Measurements from ENCODE around the gene SETD2. TPM values are rescaled to one million over a fixed set of nuclear protein-coding genes. Genes with fewer than 3 reads are reported as not detected.
"Not testable (repeated sequence)": the region's sequence is repeated elsewhere in the genome, so short reads cannot be mapped to it uniquely, and the experiment has no call there.

SETD2 gene
- total RNA-seq, 2 donors from 2014 or later: 59.0 to 61.5 TPM

DNA sequence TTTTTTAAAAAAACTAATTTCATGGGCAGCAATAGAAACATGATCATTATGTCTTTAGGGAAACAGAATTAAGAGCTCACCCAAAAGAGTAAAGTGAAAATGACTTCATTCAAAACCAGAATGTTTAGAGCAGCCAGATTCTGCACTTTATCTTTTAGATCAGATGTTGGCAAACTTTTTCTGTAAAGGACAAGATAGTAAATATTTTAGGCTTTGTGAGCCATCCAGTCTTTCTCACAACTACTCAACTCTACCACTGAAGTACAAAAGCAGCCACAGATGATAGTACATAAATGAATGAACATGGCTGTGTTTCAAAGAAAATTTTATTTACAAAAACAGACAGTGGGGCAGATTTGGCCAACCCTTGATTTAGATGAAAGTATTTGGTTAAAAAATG is 84.5 kb downstream of the SETD2 start:
- H3K36me3 Mint-ChIP-seq (ENCODE audit: low read depth): peaks cover 67% of the 10 kb centered on the region
- Histone ChIP-seq H3K9ac (ENCODE audit: extremely low read depth, low read length, poor library complexity, severe bottlenecking) (no peak overlapping the region), H3K36me3 (ENCODE audit: control insufficient read depth, insufficient read depth, low read length) (peaks cover 80% of the 10 kb centered on the region), H3K27me3 (ENCODE audit: control insufficient read depth, insufficient read depth, low read length, poor library complexity, severe bottlenecking) (no peaks in the 10 kb centered on the region), H3K27ac (ENCODE audit: low read depth, low read length) (no peak overlapping the region), H3K4me1 (ENCODE audit: control insufficient read depth, insufficient read depth, low read length) (peaks cover 3% of the 10 kb centered on the region), H3K4me3 (ENCODE audit: low read length) (no peak overlapping the region), H3K9me3 (ENCODE audit: control insufficient read depth, low read length) (no peaks in the 10 kb centered on the region)
- TF ChIP-seq CTCF (conservative IDR thresholded peaks at IDR 0.05): no peak
- DNase-seq: no peak
- H3K27ac Mint-ChIP-seq: no peak overlapping the region
- peaks cover 11% of the 10 kb centered on the region for H3K4me1 Mint-ChIP-seq
- H3K4me3 Mint-ChIP-seq: no peak overlapping the region
- H3K27me3 Mint-ChIP-seq (ENCODE audit: insufficient read depth): no peaks in the 10 kb centered on the region
- H3K9me3 Mint-ChIP-seq: no peaks in the 10 kb centered on the region

- peaks cover 55% of the 10 kb centered on the region for H3K36me3 Mint-ChIP-seq (ENCODE audit: low read depth)
- no peaks in the 10 kb centered on the region for H3K9me3 Mint-ChIP-seq
- no peak overlapping the region for H3K27ac Mint-ChIP-seq
- Histone ChIP-seq H3K27ac (ENCODE audit: low read depth, low read length) (no peak overlapping the region), H3K4me1 (ENCODE audit: control insufficient read depth, insufficient read depth, low read length) (peaks cover 3% of the 10 kb centered on the region), H3K9me3 (ENCODE audit: control insufficient read depth, low read length) (no peaks in the 10 kb centered on the region), H3K4me3 (ENCODE audit: low read length) (no peak overlapping the region), H3K27me3 (ENCODE audit: control insufficient read depth, insufficient read depth, low read length, poor library complexity, severe bottlenecking) (no peaks in the 10 kb centered on the region), H3K36me3 (ENCODE audit: control insufficient read depth, insufficient read depth, low read length) (peaks cover 73% of the 10 kb centered on the region), H3K9ac (ENCODE audit: extremely low read depth, low read length, poor library complexity, severe bottlenecking) (no peak overlapping the region)
- no peak overlapping the region for H3K4me3 Mint-ChIP-seq
- WGBS, 2 experiments (ENCODE audit: insufficient coverage in 1 of 2, insufficient read length in 1 of 2): 96 to 100% methylated on average over 2 of the region's 2 CpGs
- peaks cover 11% of the 10 kb centered on the region for H3K4me1 Mint-ChIP-seq
- DNase-seq: no peak
- no peaks in the 10 kb centered on the region for H3K27me3 Mint-ChIP-seq (ENCODE audit: insufficient read depth)
- no peak for TF ChIP-seq CTCF (conservative IDR thresholded peaks at IDR 0.05)
Measured at GRCh38 chr3:47073685-47074084, 90.2 kb downstream of the SETD2 start.

GRCh38 chr3:47070770-47071169 is 93.1 kb downstream of the SETD2 start:
- TF ChIP-seq CTCF (conservative IDR thresholded peaks at IDR 0.05): no peak
- peaks cover under 1% of the 10 kb centered on the region for H3K4me1 ChIP-seq (ENCODE audit: control insufficient read depth, insufficient read depth, low read length)
- WGBS, 2 experiments (ENCODE audit: insufficient coverage in 1 of 2, insufficient read length in 1 of 2): 89 to 96% methylated on average over 3 of the region's 3 CpGs

GRCh38 chr3:47066259-47066658 is 97.7 kb downstream of the SETD2 start:
- not testable (repeated sequence) for H3K9me3 Mint-ChIP-seq; DNase-seq; H3K4me1 Mint-ChIP-seq; H3K4me3 Mint-ChIP-seq; H3K27me3 ChIP-seq (ENCODE audit: control insufficient read depth, insufficient read depth, low read length, poor library complexity, severe bottlenecking); H3K4me3 ChIP-seq (ENCODE audit: low read length); H3K27ac ChIP-seq (ENCODE audit: low read depth, low read length); H3K27ac Mint-ChIP-seq; H3K9me3 ChIP-seq (ENCODE audit: control insufficient read depth, low read length); H3K27me3 Mint-ChIP-seq (ENCODE audit: insufficient read depth); H3K9ac ChIP-seq (ENCODE audit: extremely low read depth, low read length, poor library complexity, severe bottlenecking); H3K4me1 ChIP-seq (ENCODE audit: control insufficient read depth, insufficient read depth, low read length)
- peaks cover 83% of the 10 kb centered on the region for H3K36me3 ChIP-seq (ENCODE audit: control insufficient read depth, insufficient read depth, low read length)
- peaks cover 46% of the 10 kb centered on the region for H3K36me3 Mint-ChIP-seq (ENCODE audit: low read depth)
- 95 to 100% methylated on average over 2 to 3 of the region's 3 CpGs for WGBS, 2 experiments (ENCODE audit: insufficient coverage in 1 of 2, insufficient read length in 1 of 2)

More at GRCh38 chr3:47070770-47071169, 93.1 kb downstream of the SETD2 start:
- Histone ChIP-seq H3K36me3 (ENCODE audit: control insufficient read depth, insufficient read depth, low read length) (peaks cover 74% of the 10 kb centered on the region), H3K9ac (ENCODE audit: extremely low read depth, low read length, poor library complexity, severe bottlenecking) (no peak overlapping the region), H3K27ac (ENCODE audit: low read depth, low read length) (no peak overlapping the region), H3K4me3 (ENCODE audit: low read length) (no peak overlapping the region), H3K9me3 (ENCODE audit: control insufficient read depth, low read length) (no peaks in the 10 kb centered on the region), H3K27me3 (ENCODE audit: control insufficient read depth, insufficient read depth, low read length, poor library complexity, severe bottlenecking) (no peaks in the 10 kb centered on the region)
- Mint-ChIP-seq H3K4me1 (peaks cover 2% of the 10 kb centered on the region), H3K4me3 (no peak overlapping the region), H3K9me3 (no peaks in the 10 kb centered on the region), H3K36me3 (ENCODE audit: low read depth) (peaks cover 46% of the 10 kb centered on the region), H3K27ac (no peak overlapping the region), H3K27me3 (ENCODE audit: insufficient read depth) (no peaks in the 10 kb centered on the region)
- no peak for DNase-seq

Data from endodermal cell (in vitro differentiated cells).